ENCODE results near the gene PDAP1.

PDAP1 gene

DNA sequence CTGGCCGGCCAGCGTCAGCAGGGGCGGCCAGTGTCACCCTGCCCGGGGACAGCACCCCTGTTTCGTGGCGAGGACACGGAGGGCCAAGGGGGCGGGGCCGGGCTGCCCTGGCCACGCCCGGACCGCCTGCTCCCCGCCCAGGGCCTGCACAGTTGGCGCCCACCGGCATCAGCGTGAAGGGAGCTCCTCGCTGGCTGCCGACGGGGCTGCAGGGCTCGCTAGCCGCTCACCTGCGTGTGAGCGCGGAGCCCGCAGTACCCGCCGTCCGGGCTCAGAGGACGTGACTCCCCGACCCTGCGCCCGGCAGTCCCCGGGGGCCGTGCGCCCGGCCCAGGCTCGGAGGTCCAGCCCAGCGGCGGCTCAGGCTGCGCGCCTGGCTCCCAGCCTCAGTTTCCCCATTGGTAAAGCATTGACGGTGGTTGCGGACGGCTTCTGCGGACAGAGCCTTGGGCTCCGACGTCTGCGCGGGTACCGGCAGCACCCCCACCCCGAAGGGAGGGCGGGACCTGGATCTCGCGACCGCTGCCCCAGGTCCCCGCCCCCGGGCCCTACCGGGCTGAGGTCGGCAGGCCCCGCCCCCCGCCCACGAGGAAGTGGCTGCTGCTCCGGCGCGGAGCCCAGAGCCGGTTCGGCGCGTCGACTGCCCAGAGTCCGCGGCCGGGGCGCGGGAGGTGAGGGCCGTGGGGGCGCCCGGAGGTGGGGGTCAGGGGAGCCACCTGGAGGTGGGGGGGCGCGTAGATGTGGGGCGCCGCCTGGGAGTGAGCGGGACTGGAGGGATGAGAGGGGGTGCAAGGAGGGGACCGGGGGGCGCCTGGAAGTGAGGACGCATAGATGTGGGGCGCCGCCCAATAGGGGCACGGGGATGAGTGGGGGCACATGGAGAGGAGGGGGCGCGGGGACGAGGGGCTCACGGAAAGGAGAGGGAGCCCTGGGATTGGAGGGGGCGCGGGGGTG, 34.0 kb downstream of the PDAP1 start, which contains the start of gene ARPC1B:
ARPC1B (plus strand) TSS at position 620 of the 954 bp plus-strand sequence. CDS start 10,985 bp downstream, outside the sequence.
- DNase-seq (ENCODE audit: low read depth, low spot score), result no peak
- TF ChIP-seq, protein P1, sequence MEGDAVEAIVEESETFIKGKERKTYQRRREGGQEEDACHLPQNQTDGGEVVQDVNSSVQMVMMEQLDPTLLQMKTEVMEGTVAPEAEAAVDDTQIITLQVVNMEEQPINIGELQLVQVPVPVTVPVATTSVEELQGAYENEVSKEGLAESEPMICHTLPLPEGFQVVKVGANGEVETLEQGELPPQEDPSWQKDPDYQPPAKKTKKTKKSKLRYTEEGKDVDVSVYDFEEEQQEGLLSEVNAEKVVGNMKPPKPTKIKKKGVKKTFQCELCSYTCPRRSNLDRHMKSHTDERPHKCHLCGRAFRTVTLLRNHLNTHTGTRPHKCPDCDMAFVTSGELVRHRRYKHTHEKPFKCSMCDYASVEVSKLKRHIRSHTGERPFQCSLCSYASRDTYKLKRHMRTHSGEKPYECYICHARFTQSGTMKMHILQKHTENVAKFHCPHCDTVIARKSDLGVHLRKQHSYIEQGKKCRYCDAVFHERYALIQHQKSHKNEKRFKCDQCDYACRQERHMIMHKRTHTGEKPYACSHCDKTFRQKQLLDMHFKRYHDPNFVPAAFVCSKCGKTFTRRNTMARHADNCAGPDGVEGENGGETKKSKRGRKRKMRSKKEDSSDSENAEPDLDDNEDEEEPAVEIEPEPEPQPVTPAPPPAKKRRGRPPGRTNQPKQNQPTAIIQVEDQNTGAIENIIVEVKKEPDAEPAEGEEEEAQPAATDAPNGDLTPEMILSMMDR (IDR thresholded peaks at IDR 0.05; ENCODE audit: insufficient read depth, low read length, missing control alignments), result no peak
- ChIA-PET POLR2A (interaction anchor here (1.5 kb wide), 1 partner anchor 11 kb away, joined by 4 read pairs; no protein-coding TSS in a partner anchor), CTCF (interaction anchor here (1.4 kb wide), 1 partner anchor 10 kb away, joined by 4 read pairs; no protein-coding TSS in a partner anchor)
- H3K4me3 ChIP-seq (ENCODE audit: low read depth, low read length), result peak within 1 kb of the TSS; percentile 68

DNA sequence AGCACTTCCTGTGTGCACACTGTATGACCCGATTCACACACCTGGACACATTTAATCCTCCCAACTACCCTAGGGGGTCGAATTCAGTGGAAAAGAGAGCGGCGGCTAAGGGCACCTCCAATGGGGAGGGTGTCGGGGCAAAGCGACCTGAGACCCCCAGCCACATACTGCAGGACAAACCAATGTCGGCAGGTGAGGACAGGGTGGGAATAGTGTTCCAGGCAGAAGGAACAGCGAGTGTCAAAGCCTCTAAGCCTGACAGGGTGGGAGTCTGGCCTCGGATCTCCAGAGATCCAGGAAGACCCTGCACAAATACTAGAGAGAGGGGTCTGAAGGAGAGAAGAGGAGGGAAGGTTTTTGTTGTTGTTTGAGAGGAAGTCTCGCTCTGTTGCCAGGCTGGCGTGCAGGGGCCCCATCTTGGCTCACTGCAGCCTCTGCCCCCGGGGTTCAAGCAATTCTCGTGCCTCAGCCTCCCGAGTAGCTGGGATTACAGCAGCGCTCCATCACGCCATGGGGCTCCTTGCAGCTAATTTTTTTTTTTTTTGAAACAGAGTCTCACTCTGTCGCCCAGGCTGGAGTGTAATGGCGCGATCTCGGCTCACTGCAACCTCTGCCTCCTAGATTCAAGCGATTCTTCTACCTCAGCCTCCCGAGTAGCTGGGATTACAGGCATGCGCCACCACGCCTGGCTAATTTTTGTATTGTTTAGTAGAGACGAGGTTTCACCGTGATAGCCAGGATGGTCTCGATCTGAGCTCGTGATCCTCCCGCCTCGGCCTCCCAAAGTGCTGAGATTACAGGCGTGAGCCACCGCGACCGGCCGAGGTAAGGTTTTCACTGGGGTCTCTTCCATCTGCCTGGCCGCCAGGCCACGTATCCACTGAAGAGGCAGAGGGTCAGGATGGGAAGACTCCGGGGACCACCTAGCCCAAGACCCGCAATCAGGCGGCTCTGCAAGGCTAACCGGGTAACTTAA, 35.0 kb downstream of the PDAP1 start:
- TF ChIP-seq, protein P1 (IDR thresholded peaks at IDR 0.05; ENCODE audit: insufficient read depth, low read length, missing control alignments), result no peak
- no peak overlapping the region for H3K4me3 ChIP-seq (ENCODE audit: low read depth, low read length)
- no peak for DNase-seq (ENCODE audit: low read depth, low spot score)
- POLR2A ChIA-PET, result interaction anchor here (1.4 kb wide), 1 partner anchor 35 kb away, joined by 5 read pairs; the partner anchor contains the start of genes BUD31 and PDAP1
- CTCF ChIA-PET, result interaction anchor here (1.4 kb wide), 1 partner anchor 9 kb away, joined by 4 read pairs; no protein-coding TSS in a partner anchor

DNA sequence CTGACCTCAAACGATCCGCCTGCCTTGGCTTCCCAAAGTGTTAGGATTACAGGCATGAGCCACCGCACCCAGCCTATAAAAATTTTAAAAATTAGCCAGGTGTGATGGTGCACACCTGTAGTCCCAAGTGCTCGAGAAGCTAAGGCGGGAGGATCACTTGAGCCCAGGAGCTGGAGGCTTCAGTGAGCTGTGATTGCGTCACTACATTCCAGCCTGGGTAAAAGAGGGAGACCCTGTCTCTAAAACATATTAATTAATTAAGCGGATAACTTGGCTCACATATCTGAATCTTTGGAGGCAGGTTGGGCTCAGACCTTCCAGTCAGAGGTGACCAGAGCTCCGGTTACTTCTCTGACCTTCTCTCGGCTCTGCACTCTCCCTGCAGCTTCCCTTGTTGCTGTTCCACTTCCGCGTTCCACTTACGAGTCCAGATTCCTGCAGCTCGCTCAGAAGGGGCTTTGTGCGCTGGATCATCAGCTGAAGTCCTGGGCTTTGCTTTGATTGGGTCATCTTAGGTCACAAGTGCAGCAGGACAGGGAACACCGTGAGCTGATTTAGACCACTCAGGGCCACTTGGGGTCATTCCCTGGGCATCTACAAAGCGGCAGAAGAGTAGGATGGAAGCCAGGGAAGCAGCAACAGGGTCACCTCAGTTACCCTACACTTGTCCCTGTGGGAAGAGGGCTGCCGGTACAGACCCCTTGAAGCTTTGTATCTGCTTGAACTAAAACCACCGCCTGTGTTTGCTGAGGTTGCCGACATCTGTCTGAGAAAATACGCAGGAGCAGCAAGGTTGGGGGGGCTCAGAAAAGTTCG, 35.9 kb downstream of the PDAP1 start:
- DNase-seq (ENCODE audit: low read depth, low spot score), result no peak
- TF ChIP-seq, protein P1 (IDR thresholded peaks at IDR 0.05; ENCODE audit: insufficient read depth, low read length, missing control alignments), result no peak
- ChIA-PET POLR2A (interaction anchor here (1.4 kb wide), 1 partner anchor 36 kb away, joined by 5 read pairs; the partner anchor contains the start of genes BUD31 and PDAP1), CTCF (no interaction called here)
- no peak overlapping the region for H3K4me3 ChIP-seq (ENCODE audit: low read depth, low read length)

DNA sequence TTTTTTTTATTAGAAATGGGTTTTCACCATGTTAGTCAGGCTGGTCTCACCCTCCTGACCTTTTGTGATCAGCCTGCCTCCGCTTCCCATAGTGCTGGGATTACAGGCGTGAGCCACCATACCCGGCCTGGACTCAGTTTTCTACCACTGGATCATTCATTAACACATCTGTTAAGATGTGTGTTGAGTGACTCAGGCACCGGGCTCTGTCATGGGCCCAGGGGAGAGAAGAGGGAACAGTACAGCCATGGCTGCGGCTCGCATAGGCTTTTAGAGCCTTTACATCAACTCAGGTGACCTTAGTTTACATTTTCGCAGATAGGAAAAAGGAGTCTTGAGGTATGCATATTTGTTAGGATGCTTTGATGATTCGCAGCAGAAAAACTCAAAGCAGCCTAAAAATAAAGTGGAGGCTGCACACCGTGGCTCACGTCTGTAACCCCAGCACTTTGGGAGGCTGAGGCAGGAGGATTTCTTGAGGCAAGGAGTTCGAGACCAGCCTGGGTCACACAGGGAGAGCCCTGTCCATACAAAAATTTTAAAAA, 36.9 kb downstream of the PDAP1 start:
- POLR2A ChIA-PET, result no interaction called here

More for the DNA sequence above, 36.9 kb downstream of the PDAP1 start:
- H3K4me3 ChIP-seq (ENCODE audit: low read depth, low read length), result no peak overlapping the region
- CTCF ChIA-PET, result no interaction called here
- TF ChIP-seq, protein P1 (IDR thresholded peaks at IDR 0.05; ENCODE audit: insufficient read depth, low read length, missing control alignments), result no peak
- DNase-seq (ENCODE audit: low read depth, low spot score), result no peak

All from AG04449 (cell line).